ENCODE data around the gene MTX1.

DNA sequence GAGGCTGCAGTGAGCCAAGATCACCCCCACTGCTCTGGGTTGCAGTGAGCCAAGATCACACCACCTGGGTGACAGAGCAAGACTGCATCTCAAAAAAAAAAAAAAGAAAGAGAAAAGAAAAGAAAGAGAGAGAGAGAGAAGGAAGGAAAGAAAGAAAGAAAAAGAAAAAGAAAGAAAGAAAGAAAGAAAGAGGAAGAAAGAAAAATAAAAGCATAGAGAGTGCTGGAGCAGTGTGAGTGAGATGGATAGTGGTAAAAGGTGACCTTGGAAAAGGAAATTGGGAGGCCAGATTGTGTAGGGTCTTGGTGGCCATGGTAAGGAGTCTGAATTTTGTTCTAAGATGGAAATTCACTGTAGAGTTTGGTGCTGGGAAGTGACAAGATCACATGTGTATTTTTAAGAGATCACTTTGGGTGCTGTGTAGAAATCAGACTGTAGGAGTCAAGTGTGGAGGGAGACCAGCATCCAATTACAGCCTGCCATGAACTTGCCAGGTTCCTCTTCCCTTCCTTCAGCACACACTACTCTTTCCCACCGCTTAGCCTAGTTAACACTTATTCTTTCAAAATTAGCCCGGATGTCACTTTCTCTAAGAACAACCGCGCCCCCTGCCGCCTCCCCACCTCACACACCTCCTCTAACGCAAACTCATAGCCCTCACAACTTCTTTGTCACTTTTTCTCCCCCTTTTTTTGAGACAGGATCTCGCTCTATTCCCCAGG is 17.9 kb downstream of the MTX1 start:
- TF ChIP-seq CTCF (conservative IDR thresholded peaks at IDR 0.05; ENCODE audit: low read depth, low read length) (peak; percentile 63), RFX5 (IDR thresholded peaks at IDR 0.05; ENCODE audit: low read depth, low read length) (no peak), RAD21 (IDR thresholded peaks at IDR 0.05; ENCODE audit: low read length) (peak; percentile 61), CEBPB (IDR thresholded peaks at IDR 0.05; ENCODE audit: low read depth, low read length) (no peak), CHD1 (IDR thresholded peaks at IDR 0.05; ENCODE audit: low read depth, low read length) (no peak), POLR2A (IDR thresholded peaks at IDR 0.05; ENCODE audit: low read depth, low read length) (no peak), SMC3 (IDR thresholded peaks at IDR 0.05; ENCODE audit: low read depth, low read length) (peak; percentile 24), RCOR1 (IDR thresholded peaks at IDR 0.05; ENCODE audit: insufficient replicate concordance, low read length) (no peak), MAZ (IDR thresholded peaks at IDR 0.05; ENCODE audit: borderline replicate concordance, low read depth, low read length) (no peak), USF2 (IDR thresholded peaks at IDR 0.05; ENCODE audit: low read depth, low read length) (no peak)
